ENCODE results near the gene DNMT1.
"Not testable (repeated sequence)": the region's sequence is repeated elsewhere in the genome, so short reads cannot be mapped to it uniquely, and the experiment has no call there.

DNMT1 gene

DNA sequence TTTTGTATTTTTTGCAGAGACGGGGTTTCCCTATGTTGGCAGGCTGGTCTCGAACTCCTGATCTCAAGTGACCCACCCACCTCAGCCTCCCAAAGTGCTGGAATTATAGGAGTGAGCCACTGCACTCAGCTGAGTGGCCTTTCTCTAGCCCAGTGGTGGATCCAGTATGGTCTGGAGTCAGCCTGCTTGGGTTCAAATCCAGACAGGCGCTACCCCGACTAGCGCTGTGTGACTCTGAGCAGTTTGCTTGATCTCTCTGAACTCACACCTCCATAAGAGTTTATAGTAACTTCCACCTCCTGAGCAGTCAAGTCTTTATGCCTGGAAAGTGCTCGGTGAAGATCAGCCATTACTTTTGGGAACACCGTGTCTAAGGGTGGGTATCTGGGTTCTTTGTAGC, 25.9 kb upstream of the DNMT1 start:
- no peak for DNase-seq (ENCODE audit: low read depth)

DNA sequence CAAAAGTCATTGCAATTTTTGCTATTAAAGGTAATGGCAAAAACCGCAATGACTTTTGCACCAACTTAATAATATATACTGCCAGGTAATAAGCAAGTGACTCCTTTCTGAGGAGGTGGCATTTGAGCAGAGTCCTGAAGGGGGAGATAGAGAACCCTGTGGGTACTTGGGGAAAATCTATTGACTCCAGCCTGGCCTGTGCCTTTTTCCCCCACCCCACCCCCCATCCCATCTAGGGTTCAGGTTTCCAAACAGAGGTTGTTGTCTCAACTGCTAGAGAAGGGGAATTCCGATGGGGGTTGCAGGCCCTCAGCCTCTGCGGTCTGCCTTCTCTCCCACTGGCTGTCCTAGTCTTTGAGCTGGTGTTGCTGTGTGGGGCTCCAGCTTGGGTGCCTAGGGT, 24.9 kb upstream of the DNMT1 start:
- DNase-seq (ENCODE audit: low read depth), result no peak

DNA sequence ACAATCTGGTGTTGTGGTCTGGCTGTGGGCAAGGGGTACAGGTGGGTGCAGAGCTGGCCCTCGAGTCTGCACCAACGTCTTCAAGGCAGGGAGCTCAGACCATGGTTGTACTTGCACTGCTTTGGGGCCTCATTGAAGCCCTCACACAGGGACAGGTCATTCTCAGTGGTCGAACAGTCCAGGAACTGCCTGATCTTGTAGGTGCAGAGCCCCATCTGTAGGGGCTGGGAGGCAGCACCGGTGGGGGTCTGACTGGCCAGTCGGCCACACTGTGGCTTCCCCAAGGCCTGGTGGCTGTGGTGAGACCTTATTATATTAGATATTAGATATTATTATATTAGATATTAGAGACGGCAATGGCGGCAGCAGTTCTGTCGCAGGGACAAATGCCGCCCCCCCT, 22.3 kb upstream of the DNMT1 start:
- no peak for DNase-seq (ENCODE audit: low read depth)

DNA sequence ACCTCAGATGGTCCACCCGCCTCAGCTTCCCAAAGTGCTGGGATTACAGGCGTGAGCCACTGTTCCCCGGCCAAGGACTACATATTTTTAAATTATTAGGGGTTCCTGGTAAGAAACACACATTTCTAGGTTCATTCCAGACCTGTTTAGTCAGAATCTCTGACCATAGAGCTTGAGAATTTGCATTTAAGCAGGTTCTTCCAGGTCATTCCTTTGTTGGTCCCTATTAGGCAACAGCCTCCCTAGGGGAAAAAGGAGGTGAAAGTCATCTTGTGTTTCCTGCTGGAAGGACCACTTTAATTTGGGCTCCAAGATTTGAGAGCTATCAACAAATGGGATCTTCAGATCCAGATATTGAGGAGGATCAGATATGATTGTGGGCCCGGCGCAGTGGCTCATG, 20.0 kb upstream of the DNMT1 start:
- no peak for DNase-seq (ENCODE audit: low read depth)

DNA sequence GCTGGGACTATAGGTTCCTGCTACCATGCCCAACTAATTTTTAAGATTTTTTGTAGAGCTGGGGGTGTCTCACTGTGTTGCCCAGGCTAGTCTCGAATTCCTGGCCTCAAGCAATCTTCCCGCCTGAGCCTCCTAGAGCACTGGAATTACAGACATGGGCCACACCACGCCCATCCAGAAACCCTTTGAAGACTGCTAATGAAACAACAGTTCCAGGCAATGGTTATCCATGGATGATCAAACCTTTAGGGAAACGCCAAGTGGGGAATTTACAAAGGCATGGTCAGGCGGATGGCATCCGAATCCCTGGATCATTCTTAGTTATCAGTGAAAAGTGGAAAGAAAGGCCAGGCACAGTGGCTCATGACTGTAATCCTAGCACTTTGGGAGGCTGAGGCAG, 16.9 kb upstream of the DNMT1 start:
- no peak for DNase-seq (ENCODE audit: low read depth)

DNA sequence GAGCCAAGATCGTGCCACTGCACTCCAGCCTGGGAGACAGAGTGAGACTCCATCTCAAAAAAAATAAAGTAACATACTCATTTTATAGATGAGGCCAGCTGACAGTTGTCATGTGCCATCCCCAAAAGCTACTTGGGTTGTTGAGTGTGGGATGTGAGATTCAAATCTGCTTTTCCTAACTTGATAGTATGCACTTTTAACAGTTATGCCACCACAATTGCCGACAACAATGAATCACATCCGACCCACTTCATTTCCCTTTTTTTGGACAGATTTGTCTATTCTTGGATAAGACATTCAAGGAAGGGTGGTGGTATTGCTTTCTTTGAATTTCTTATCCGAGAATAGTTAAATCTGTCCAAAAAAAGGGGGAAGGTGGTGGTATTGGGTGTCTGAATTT, 16.3 kb upstream of the DNMT1 start:
- DNase-seq (ENCODE audit: low read depth), result no peak

DNA sequence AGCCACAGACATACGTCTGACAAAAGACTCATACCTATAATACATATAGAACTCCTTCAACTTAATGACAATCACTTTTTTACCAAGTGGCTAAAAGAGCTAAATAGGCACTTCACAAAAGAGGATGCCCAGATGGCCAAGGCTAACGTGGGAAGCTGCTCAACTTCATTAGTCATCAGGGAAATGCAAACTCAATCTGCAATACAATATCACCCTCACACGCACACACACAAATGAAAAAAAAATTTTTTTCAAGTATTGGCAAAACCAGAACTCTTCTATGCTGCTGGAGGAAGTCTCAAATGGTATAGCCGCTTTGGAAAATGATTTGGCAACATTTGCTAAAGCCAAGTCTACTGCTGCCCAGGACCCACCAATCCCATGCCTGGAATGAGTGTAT, 14.6 kb upstream of the DNMT1 start:
- DNase-seq (ENCODE audit: low read depth), result no peak

DNA sequence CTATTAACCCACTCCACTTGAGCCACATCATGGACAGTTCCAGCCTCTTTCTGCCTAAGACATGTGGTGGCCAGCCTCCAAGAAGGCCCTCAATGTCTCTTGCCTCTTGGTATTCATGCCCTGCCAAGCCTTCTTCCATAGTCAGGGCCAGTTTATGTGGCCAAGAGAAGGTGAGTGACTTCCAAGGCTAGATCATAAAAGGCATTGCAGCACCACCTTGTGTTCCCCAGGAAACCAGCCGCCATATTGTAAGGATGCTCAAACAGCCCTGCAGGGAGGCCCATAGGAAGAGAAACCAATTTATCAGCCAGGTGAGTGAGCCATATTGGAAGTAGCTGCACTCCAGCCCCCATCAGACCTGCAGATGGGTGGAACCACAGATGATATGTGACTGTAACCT, 12.3 kb upstream of the DNMT1 start:
- DNase-seq (ENCODE audit: low read depth), result no peak

DNA sequence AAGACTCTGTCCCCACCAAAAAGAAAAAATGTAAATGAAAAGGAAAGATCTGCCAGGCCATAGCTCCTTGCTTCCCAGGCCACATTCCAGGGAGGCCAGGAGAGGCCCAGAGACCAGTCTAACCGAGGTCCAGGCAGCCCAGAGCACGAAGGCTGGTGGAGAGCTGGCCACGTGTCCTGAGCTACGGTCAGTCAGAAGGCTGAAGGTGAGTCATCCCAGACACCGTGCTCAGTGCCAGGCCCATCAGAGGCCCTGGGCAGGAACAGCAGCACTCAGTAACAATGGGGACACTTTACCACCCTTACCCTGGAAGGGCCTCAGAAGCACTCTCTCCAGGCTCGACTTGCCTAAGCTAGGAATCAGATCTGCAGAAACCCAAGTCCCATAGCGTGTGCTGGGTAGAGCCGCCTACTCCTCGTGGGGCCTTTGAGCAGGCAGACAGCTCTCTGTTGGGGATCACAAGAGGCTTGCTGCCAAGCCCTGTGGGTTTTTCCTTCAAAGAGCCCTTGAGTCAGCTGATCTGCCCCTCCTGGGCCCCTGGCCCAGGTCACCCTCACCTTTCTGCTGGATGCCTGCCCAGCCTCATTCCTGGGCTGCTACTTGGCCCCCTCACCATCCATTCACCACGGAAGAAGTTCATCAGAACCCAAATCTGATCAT, 11.6 kb upstream of the DNMT1 start:
- DNase-seq (ENCODE audit: low read depth), result no peak

DNA sequence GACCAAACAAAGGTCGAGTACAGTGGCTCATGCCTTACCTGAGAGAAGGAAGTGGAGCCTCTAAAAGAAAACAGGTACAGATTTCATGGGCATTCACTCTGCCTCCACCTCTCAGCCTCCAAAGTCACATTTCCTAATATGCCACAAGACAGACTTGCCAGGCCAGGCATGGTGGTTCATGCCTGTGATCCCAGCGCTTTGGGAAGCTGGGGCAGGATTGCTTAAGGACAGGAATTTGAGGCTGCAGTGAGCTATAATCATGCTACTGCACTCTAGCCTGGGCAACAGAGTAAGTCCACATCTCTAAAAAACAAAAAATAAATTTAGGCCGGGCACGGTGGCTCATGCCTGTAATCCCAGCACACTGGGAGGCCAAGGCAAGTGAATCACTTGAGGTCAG, 10.9 kb upstream of the DNMT1 start:
- DNase-seq (ENCODE audit: low read depth), result no peak

DNA sequence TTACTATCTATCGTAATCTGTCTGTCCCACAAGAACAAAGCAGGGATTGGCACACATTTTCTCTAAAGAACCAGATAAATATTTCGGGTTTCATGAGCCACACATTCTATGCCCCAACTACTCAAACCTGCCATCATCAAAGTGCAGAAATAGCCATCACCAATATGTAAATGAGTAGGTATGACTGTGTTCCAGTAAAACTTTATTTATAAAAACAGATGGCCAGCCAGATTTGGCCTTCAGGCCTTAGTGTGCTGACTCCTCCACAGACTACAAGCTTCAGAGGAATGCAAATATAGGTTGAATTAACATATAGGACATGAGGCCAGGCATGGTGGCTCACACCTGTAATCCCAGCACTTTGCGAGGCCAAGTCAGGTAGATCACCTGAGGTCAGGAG, 8.9 kb upstream of the DNMT1 start:
- DNase-seq (ENCODE audit: low read depth), result no peak

DNA sequence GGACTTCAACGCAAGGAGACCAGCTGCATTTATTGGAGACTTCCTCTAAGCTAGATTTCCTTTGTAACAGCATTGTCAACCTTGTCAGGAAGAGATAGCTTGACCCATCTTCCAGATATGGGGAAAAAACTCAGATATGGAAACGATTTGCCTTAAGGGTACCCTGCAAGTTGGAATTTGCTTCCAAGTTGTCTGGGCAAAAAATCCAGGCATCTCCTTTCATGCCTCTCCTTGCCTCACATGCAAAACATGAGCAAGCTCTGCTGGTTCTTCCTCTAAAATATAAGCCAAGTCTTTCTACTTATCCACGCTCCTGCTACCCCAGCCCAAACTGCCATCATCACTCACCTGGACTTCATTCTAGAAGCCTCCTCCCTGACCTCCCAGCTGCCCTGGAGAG, 6.4 kb upstream of the DNMT1 start:
- DNase-seq (ENCODE audit: low read depth), result no peak

DNA sequence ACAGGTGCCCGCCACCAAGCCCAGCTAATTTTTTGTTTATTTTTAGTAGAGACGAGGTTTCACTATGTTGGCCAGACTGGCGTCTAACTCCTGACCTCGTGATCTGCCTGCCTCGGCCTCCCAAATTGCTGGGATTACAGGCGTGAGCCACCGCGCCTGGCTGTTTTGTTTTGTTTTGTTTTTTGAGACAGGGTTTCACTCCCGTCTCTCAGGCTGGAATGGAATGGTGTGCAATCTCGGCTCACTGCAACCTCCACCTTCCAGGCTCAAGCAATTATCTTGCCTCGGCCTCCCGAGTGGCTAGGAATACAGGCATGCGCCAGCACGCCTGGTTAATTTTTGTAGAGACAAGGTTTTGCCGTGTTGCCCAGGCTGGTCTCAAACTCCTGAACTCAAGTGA, 5.3 kb upstream of the DNMT1 start:
- not testable (repeated sequence) for DNase-seq (ENCODE audit: low read depth)

DNA sequence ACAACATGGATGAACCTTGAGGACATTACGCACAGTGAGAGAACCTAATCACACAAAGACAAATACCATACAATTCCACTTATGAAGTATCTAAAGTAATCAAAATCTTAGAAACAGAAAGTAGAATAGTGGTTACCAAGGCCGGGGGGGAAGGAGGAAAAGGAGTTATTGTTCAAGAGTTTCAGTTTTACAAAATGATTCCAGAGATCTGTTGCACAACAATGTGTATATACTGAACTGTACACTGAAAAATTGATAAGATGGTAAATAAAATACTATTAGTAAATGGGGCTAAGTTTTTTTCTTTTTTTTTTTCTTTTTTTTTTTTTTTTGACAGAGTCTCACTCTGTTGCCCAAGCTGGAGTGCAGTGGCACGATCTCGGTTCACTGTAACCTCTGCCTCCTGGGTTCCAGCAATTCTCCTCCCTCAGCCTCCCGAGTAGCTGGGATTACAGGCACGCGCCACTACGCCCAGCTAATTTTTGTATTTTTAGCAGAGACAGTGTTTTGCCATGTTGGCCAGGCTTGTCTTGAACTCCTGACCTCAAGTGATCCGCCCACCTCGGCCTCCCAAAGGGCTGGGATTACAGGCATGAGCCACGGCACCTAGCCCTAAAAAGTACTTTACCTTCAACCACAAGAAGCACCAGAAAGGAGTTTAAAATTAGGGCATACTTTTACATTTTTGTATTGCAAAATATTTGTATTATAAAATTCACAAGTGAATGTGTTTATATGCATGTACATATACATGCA, 4.3 kb upstream of the DNMT1 start:
- not testable (repeated sequence) for DNase-seq (ENCODE audit: low read depth)

DNA sequence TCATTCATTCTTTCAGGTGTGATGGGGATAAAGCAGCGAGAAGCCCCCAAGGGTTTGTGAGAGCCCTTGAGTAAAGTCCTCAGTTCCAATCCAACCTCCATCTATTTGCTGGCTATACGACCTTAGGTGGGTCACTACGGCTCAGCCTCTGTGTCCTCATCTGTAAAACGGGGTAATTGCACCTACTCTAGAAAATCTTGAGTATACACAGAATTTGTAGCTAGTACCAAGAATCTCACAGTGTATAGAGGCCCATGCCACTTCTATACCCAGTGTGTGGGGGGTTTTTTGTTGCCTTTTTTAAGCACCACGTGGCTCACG, 406 bp upstream of the DNMT1 start:
- no peak for DNase-seq (ENCODE audit: low read depth)

DNA sequence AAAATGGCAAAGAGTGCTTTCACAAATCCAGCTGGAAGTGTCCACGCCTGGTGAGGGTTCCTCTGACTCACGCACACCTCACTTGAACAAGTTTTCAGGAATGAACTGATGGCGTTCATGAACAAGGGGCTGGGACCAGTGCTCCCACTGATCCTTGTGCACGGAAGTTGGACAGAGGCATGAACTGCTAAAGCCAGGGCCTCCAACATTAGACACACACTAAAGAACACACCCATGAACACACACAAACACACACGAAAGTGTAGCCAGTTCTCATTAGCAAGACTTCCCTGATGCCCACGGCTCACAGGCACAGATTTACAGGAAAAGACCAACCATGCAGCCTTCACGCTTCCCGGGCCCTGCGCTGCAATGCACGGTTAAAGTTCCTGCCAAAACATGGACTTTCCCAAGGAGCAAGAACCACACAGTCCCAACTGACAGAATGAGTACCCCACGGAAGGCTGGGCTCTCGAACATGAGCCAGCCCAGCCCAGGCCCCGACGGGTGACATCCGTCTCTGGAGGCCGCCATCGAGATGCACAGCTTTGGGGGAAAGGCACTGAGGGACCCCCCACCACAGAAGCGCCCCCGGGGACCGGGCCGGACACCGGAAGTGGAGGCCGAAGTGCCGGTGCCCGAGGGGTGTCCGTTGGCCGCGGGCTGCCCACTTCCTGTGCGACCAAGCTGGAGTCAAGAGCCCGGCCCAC, 808 bp downstream of the DNMT1 start:
- DNase-seq (ENCODE audit: low read depth), result no peak

DNA sequence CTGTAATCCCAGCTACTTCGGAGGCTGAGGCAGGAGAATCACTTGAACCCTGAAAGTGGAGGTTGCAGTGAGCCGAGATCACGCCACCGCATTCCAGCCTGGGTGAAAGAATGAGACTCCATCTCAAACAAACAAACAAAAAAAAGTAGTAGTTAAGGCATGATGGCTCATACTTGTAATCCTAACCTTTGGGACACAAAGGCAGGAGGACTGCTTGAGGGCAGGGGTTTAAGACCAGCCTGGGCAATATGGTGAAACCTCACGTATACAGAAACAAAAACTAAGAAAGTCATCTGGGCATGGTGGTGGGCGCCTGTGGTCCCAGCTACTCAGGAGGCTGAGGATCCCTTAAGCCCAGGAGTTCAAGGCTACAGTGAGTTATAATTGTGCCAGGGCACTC, 1.8 kb downstream of the DNMT1 start:
- no peak for DNase-seq (ENCODE audit: low read depth)

DNA sequence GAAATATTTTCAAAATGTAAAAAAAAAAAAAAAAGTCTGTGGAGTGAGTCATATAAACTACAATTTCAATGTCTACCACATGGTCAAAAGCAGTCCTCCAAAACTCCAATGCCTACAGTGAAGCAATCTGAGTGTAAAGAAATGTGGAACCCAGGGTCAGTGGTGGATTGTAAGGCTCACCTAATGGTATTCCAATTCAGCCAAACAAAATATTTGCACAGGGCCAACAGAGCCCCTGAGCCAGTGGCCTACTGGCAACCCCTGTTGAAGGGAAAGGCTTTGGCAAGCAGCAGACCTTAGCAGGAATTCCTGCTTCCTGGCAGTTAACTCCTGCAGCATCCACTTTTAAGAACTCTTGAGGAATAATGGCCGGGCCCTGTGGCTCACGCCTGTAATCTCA, 3.4 kb downstream of the DNMT1 start:
- DNase-seq (ENCODE audit: low read depth), result peak; percentile 84

DNA sequence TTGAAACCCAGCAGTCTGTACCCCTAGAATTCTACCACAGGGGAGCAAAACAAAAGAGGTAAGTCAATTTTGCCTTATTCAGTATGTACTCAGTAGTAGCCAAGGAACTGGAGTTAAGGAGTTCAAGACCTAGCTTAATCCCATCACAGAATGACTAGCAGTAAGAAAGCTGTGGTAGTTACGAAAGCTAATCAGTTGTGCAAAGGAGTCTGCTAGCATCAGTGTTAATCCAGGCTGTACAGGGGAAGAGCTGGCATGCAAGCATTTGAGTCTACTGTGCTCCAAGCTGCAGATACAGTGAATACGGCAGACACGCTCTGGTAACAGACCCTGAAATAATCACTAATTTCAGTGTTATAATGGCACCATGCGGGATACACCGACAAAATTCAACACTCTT, 4.7 kb downstream of the DNMT1 start:
- DNase-seq (ENCODE audit: low read depth), result no peak

DNA sequence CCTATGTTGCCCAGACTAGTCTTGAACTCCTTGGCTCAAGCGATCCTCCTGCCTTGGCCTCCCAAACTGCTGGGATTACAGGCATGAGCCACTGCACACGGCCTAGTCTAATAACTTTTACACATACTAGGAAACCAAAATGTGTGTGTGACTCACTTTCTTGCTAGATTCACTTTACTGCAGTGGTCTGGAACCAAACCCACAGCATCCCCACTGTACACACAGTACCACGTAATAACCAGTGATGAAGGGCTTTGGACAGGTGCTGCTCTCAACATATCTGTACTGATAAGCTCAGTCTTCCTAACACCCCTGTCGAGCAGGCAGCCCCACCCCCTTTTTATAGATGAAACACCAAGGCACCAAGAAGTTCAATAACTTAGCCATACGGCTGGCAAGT, 5.1 kb downstream of the DNMT1 start:
- no peak for DNase-seq (ENCODE audit: low read depth)

DNA sequence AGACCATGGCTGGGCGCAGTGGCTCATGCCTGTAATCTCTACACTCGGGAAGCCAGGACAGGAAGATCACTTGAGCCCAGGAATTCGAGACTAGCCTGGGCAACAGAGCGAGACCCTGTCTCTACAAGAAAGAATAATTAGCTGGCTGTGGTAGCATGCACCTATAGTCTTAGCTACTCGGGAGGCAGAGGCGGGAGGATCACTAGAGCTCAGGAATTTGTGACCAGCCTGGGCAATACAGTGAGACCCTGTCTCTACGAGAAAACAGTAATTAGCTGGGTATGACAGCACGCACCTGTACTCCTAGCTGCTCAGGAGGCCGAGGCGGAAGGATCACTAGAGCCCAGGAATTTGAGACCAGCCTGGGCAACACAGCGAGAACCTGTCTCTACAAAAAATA, 7.4 kb downstream of the DNMT1 start:
- DNase-seq (ENCODE audit: low read depth), result no peak

DNA sequence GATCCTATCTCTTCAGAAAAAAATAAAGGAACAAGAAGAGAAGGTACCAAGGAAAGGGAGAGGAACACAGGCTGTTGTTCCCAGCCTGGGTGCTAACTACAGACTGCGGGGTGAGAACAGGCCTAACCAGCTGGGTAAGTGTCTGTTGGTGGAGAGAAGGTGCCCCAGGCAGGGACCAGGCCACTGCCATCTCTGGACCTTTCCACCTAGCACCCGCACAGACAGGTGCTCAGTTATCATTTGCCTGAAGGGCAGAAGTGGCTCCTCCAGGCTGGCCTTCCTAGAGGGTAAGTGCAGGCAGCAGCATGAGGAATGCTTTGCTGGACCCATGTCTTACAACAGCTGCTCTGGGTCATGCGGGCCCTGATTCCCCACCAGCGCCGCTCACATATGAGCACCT, 10.1 kb downstream of the DNMT1 start:
- DNase-seq (ENCODE audit: low read depth), result no peak

DNA sequence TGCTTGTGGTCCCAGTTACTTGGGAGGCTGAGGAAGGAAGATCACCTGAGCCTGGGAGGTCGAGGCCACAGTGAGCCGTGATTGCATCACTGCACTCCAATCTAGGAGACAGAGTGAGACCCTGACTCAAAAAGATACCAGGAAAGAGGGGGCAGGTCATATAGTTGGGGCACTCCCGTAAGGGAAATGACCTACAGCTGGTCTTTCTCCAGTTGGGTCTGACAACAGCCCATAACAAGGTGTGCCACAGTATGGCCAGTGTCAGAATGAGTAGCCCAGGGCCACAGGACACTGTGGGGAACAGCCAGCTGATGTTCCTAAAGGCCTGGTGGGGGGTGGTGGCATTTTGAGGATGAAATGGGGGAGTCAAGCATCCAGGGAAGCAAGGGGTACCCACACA, 10.8 kb downstream of the DNMT1 start:
- no peak for DNase-seq (ENCODE audit: low read depth)

DNA sequence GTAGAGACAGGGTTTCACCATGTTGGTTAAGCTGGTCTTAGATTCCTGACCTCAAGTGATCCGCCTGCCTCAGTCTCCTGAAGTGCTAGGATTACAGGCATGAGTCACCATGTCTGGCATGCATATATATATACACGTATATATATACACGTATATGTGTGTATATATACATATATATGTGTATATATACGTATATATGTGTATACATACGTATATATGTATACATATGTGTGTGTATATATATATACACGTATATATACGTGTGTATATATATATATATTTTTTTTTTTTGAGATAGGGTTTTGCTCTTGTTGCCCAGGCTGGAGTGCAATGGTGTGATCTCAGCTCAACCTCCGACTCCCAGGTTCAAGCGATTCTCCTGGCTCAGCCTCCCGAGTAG, 11.9 kb downstream of the DNMT1 start:
- DNase-seq (ENCODE audit: low read depth), result no peak

Data from fibroblast of the conjunctiva (primary cell).